CD14-positive monocyte (primary cell): ENCODE data around the gene LGALS4. TPM values are rescaled to one million over a fixed set of nuclear protein-coding genes. Genes with fewer than 3 reads are reported as not detected.
"Not testable (repeated sequence)": the region's sequence is repeated elsewhere in the genome, so short reads cannot be mapped to it uniquely, and the experiment has no call there.

ENCODE experiments used
- DNase-seq, 3 donors: peaks; one replicate each; pipeline ENCODE4 v3.0.0-alpha.2; 2011 to 2022
- H2AFZ ChIP-seq: 2 replicates; pipeline ENCODE4 v1.6.0; 2012; ENCODE audit warnings: mild to moderate bottlenecking, low read depth, low read length, inconsistent platforms; ENCODE audit not compliant: insufficient read depth, poor library complexity, severe bottlenecking
- H3K27ac ChIP-seq, 2 donors: 1 replicate in 1 of 2; 2 replicates in 1 of 2; pipeline ENCODE4 v1.5.1; 2012 to 2013; ENCODE audit warnings: low read length in 2 of 2, control low read depth in 1 of 2, inconsistent platforms in 1 of 2, low read depth in 1 of 2, mild to moderate bottlenecking in 1 of 2
- H3K27me3 ChIP-seq, 2 donors: one replicate each; pipeline versions ENCODE4 v1.6.0 to v1.6.1; 2011 to 2013; ENCODE audit warnings: low read length in 2 of 2; ENCODE audit not compliant: control insufficient read depth in 2 of 2, insufficient read depth in 2 of 2
- H3K36me3 ChIP-seq, 2 donors: replicated peaks in 1 of 2; 1 replicate in 1 of 2; 2 replicates in 1 of 2; pipeline versions ENCODE4 v1.5.1 to v1.6.1; 2012 to 2013; ENCODE audit warnings: low read length in 2 of 2, control low read depth in 1 of 2, inconsistent platforms in 1 of 2, mild to moderate bottlenecking in 1 of 2; ENCODE audit not compliant: insufficient read depth in 2 of 2, control insufficient read depth in 1 of 2
- H3K4me1 ChIP-seq, 2 donors: 1 replicate in 1 of 2; 2 replicates in 1 of 2; pipeline versions ENCODE4 v1.5.1 to v1.6.1; 2012 to 2013; ENCODE audit warnings: low read length in 2 of 2, control low read depth in 1 of 2, inconsistent platforms in 1 of 2, mild to moderate bottlenecking in 1 of 2, moderate library complexity in 1 of 2; ENCODE audit not compliant: insufficient read depth in 2 of 2, control insufficient read depth in 1 of 2
- H3K4me2 ChIP-seq: replicated peaks from 2 replicates; pipeline ENCODE3; 2012; ENCODE audit warnings: low read length, moderate library complexity, mild to moderate bottlenecking; ENCODE audit not compliant: poor library complexity, severe bottlenecking; ENCODE audit errors: extremely low read depth
- H3K4me3 ChIP-seq, 3 experiments: fragments of 200-600 bp in 1 of 3; sonication (generic) in 1 of 3; replicated peaks in 1 of 3; 1 replicate in 2 of 3; 2 replicates in 1 of 3; pipeline ENCODE4 v1.5.1; 2011 to 2013; ENCODE audit warnings: low read length in 3 of 3, mild to moderate bottlenecking in 3 of 3, control low read depth in 2 of 3, low read depth in 2 of 3, inconsistent platforms in 1 of 3, moderate library complexity in 1 of 3
- H3K79me2 ChIP-seq: 2 replicates; pipeline ENCODE4 v1.6.0; 2012; ENCODE audit warnings: mild to moderate bottlenecking, control low read depth, inconsistent platforms, low read length, moderate library complexity; ENCODE audit not compliant: insufficient read depth
- H3K9ac ChIP-seq: 2 replicates; pipeline ENCODE4 v1.6.0; 2017; ENCODE audit warnings: low read length, mild to moderate bottlenecking; ENCODE audit not compliant: insufficient read depth, poor library complexity, severe bottlenecking
- H3K9me3 ChIP-seq, 2 donors: replicated peaks in 1 of 2; 1 replicate in 1 of 2; 2 replicates in 1 of 2; pipeline versions ENCODE4 v1.5.1 to v1.6.1; 2012 to 2013; ENCODE audit warnings: low read length in 2 of 2, control low read depth in 1 of 2; ENCODE audit not compliant: control insufficient read depth in 1 of 2, insufficient read depth in 1 of 2
- H4K20me1 ChIP-seq: 2 replicates; pipeline ENCODE4 v1.6.0; 2012; ENCODE audit warnings: mild to moderate bottlenecking, low read length, control low read depth, moderate library complexity; ENCODE audit not compliant: insufficient read depth
- H3K27ac Mint-ChIP-seq, 7 donors: one replicate each; pipeline ENCODE4 v1.8.0; 2020; ENCODE audit warnings: mild to moderate bottlenecking in 7 of 7, mixed read lengths in 7 of 7, moderate library complexity in 6 of 7, inconsistent platforms in 2 of 7
- H3K27me3 Mint-ChIP-seq, 3 donors: one replicate each; pipeline ENCODE4 v1.8.0; 2021 to 2022; ENCODE audit warnings: low read depth in 3 of 3, mild to moderate bottlenecking in 3 of 3, mixed read lengths in 3 of 3, moderate library complexity in 3 of 3, inconsistent platforms in 1 of 3
- H3K36me3 Mint-ChIP-seq, 2 donors: one replicate each; pipeline ENCODE4 v1.8.0; 2020; ENCODE audit warnings: mixed read lengths in 2 of 2, inconsistent platforms in 1 of 2, mild to moderate bottlenecking in 1 of 2
- H3K4me1 Mint-ChIP-seq: one replicate; pipeline ENCODE4 v1.8.0; 2020; ENCODE audit warnings: mild to moderate bottlenecking, mixed read lengths
- H3K4me3 Mint-ChIP-seq, 2 donors: one replicate each; pipeline ENCODE4 v1.8.0; 2020; ENCODE audit warnings: mild to moderate bottlenecking in 2 of 2, mixed read lengths in 2 of 2, moderate library complexity in 1 of 2
- H3K9me3 Mint-ChIP-seq, 7 donors: one replicate each; pipeline ENCODE4 v1.8.0; 2020 to 2022; ENCODE audit warnings: mixed read lengths in 7 of 7, mild to moderate bottlenecking in 6 of 7, moderate library complexity in 6 of 7, inconsistent platforms in 2 of 7
- CTCF ChIP-seq: fragments of 200-600 bp; IDR thresholded peaks from one replicate; pipeline ENCODE4 v1.8.0; 2022; ENCODE audit warnings: antibody characterized with exemption, mild to moderate bottlenecking
- WGBS: methylation state at CpG from one replicate; pipeline ENCODE4 v1.1.5; 2013; ENCODE audit warnings: missing lambda C conversion rate; ENCODE audit not compliant: insufficient coverage; 5-methylcytosine and 5-hydroxymethylcytosine counted together
- intact Hi-C, 2 donors: fragments of 100-400 bp; cut with micrococcal nuclease; formaldehyde crosslinking; loops; one replicate each; pipeline versions ENCODE4 v1.15.0 to v1.15.1; 2023
- polyA plus RNA-seq, 3 donors: library from polyadenylated mRNA; depleted of rRNA in 1 of 3; unstranded in 2 of 3; stranded (reverse) in 1 of 3; fragments of 300-500 nt in 2 of 3; fragments of >200 nt in 1 of 3; fragmentation: Illumina TruSeq in 2 of 3; gene quantifications; 1 replicate in 2 of 3; 2 replicates in 1 of 3; pipeline ENCODE4 v1.2.3, GENCODE V29; 2012 to 2021

Gene LGALS4
- polyA plus RNA-seq, 3 donors, result 1.7 TPM; not detected in 2

- Histone ChIP-seq H4K20me1 (no peaks in the 10 kb centered on the region), H3K27me3 (no peaks in the 10 kb centered on the region), H3K27ac (no peak overlapping the region), H3K4me3 (peak overlapping the region; percentile 36 to 73 (median 59)), H3K4me2 (peak overlapping the region; percentile 85), H3K9ac (peak overlapping the region; percentile 21), H3K4me1 (peaks cover 9% of the 10 kb centered on the region in 2 donors), H3K9me3 (no peaks in the 10 kb centered on the region), H3K79me2 (no peaks in the 10 kb centered on the region), H3K36me3 (no peaks in the 10 kb centered on the region), H2AFZ (peak overlapping the region; percentile 90)
- H3K4me3 Mint-ChIP-seq, result peak overlapping the region; percentile 76 to 78
- peaks cover 7% of the 10 kb centered on the region for H3K4me1 Mint-ChIP-seq
- intact Hi-C loops, result no loop called here
- WGBS, result 2% methylated on average over 51 of the region's 71 CpGs
- H3K9me3 Mint-ChIP-seq, result peaks cover 0 to 7% (median 1%) of the 10 kb centered on the region in 7 donors
- peaks cover 0 to 10% (median 3%) of the 10 kb centered on the region in 3 donors for H3K27me3 Mint-ChIP-seq
- H3K27ac Mint-ChIP-seq, result no peak overlapping the region
- TF ChIP-seq CTCF, result peak; percentile 71
- H3K36me3 Mint-ChIP-seq, result no peaks in the 10 kb centered on the region
- peak; percentile 36 to 40 (median 40) for DNase-seq
Measured at GRCh38 chr19:38792250-38793111, 20.3 kb downstream of the LGALS4 start.

GRCh38 chr19:38791451-38792064, 21.2 kb downstream of the LGALS4 start:
- H3K27ac ChIP-seq, H3K27ac Mint-ChIP-seq, H3K9me3 Mint-ChIP-seq, H3K4me2 ChIP-seq, H3K4me1 Mint-ChIP-seq, H3K9ac ChIP-seq, H3K27me3 Mint-ChIP-seq, intact Hi-C loops, DNase-seq, H3K27me3 ChIP-seq, H3K4me3 Mint-ChIP-seq, H3K79me2 ChIP-seq, H4K20me1 ChIP-seq, H3K9me3 ChIP-seq, H3K36me3 ChIP-seq, H3K36me3 Mint-ChIP-seq, H2AFZ ChIP-seq, H3K4me1 ChIP-seq: not testable (repeated sequence)
- WGBS, result no CpG with 5 or more reads among the region's 40 CpGs
- peak overlapping the region; percentile 14 to 32 (median 30) for H3K4me3 ChIP-seq

- H3K4me1 Mint-ChIP-seq, H3K27ac ChIP-seq, H3K4me1 ChIP-seq, H3K79me2 ChIP-seq, H3K27me3 Mint-ChIP-seq, H3K27ac Mint-ChIP-seq, H3K36me3 Mint-ChIP-seq, H2AFZ ChIP-seq, H3K9ac ChIP-seq, H3K9me3 ChIP-seq, DNase-seq, H3K4me3 Mint-ChIP-seq, H3K9me3 Mint-ChIP-seq, H3K27me3 ChIP-seq, H3K4me2 ChIP-seq, H3K36me3 ChIP-seq, H4K20me1 ChIP-seq, intact Hi-C loops: not testable (repeated sequence)
- WGBS, result 100% methylated on average over 1 of the region's 49 CpGs
- peak overlapping the region; percentile 14 to 32 (median 30) for H3K4me3 ChIP-seq
Measured at GRCh38 chr19:38790507-38791403, 22.0 kb downstream of the LGALS4 start.
